ENCODE results near the gene KAT2A.

GRCh38 chr17:42167807-42168206, 46.6 kb upstream of the KAT2A start:
- TF ChIP-seq EZH2 (IDR thresholded peaks at IDR 0.05; ENCODE audit: borderline replicate concordance, low read length) (no peak), CTCF (conservative IDR thresholded peaks at IDR 0.05 in 1 of 2, IDR thresholded peaks at IDR 0.05 in 1 of 2; ENCODE audit: extremely low read depth in 1 of 2, insufficient read depth in 1 of 2, low read depth in 1 of 2, low read length in 2 of 2) (no peak)
